ENCODE results near the gene ANAPC1.
"Not testable (repeated sequence)": the region's sequence is repeated elsewhere in the genome, so short reads cannot be mapped to it uniquely, and the experiment has no call there.

ANAPC1 gene

GRCh38 chr2:111782195-111782594 is 101.8 kb downstream of the ANAPC1 start:
- DNase-seq (ENCODE audit: low spot score), result not testable (repeated sequence)

DNA sequence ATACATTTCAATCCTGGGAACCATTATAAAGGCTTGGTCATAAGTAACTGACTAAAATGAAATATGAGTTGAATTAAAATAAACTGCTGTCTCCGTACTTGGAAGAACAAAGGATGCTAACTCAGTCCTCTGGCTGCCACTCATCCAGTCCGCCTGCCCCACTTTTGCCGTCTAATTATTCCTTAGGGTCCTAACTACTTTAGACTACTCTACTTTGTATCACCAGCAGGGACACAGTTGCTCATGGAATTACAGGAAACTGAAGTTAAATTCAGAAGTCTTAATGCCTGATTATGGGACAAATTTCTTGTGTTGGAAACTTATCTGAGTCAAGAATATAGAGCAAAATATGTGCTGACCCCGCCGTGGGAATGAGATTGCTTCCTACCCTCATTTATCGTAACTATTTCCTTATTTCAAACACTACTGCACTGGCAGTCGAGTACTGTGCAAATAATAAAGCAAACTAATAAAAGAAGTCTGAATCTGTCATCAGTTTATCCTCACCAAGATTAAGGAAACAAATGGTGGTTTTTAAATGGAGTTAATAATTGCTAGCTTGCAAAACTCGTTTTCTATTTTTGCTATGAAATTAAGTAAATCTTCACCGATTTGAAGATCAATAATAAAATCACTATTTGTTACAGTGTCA is 102.4 kb downstream of the ANAPC1 start:
- DNase-seq (ENCODE audit: low spot score), result not testable (repeated sequence)

DNA sequence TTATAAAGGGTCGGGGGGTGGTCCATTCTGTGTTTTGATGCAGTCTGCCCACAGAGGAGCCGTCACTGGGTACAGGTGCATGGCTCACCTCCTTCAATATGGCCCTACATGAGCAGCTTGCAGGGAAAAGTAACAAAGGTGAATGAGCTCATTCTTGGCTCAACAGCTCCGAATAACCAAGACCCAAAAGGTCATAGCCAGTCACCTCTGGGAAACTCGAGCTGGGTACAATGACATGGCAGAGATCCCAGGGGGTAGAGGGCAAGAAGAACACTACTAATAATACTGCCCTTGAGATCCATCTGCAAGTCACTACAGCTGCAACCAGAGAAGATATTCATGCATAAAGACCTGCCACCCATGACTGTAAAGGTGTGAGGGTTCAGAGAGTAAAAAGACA is 106.8 kb downstream of the ANAPC1 start:
- DNase-seq (ENCODE audit: low spot score), result not testable (repeated sequence)

DNA sequence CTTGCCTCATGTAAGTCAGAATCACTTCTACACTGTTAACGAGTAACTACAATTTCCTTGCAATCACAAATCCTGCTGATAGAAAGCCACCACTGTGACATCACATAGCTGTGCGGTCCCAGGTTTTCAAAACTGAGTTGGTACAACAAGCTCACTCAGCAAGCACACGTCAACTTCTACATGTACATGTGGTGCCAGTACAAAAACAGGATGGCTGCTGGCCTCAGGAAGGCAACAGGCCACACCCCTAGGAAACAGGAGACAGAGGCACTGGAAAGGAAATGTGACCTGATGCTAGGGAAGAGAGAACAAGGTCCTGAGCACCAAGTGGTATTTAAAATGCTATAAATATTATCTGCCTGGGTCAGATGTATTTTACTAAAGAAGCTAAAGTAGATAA is 107.7 kb downstream of the ANAPC1 start:
- DNase-seq (ENCODE audit: low spot score), result not testable (repeated sequence)

DNA sequence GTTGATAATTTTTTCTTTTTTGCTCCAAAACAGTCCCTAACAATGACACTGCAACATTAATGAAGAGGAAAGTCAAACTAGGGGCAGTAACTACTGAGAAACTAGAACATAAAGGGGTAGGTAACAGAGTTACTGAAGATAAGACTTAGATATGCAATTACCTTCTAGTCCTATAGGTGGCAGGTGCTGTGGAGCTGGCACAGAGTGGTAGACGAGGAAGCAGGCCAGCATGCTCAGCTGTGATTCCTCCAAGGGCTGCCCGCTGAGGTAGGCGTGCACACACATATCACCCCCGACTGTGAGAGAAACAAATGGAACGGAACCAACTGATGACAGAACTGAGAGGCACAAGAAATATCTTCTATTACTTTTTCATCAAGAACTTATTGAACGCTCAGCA is 111.8 kb downstream of the ANAPC1 start:
- not testable (repeated sequence) for DNase-seq (ENCODE audit: low spot score)

DNA sequence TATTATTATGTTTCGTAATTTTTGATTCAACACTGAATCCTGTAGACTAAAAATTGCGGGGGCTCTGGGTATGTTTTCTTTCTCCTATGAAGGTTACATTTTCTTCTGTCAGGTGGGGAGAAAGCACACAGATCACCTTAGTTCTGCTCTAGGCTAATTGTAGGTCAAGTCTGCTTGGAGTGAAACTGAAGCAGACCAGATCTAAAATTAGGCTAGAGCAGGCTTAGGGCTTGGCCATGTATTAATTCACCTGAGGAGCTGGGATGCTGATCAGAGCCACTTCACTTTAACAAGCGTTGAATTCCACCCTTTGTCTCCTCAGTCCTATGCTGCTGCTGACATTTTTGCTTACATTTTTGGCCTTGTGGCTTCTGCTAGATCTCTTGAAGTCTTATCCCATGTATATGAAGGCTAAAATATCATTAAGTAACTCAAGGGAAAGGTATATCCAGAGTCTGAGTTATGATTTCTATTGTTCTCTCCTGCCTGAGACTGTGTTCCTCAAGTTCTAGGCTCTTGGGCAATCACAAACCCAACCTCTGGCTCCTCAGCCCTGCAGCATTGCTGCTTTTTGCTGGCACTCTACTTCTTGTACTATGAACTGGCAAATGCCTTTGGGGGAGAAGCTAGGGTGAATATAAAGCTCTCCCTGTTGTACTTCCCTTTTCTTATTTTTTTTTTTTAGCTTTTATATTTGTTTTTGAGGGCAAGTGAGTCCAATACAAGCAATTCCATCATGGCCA is 112.9 kb downstream of the ANAPC1 start:
- not testable (repeated sequence) for DNase-seq (ENCODE audit: low spot score)

DNA sequence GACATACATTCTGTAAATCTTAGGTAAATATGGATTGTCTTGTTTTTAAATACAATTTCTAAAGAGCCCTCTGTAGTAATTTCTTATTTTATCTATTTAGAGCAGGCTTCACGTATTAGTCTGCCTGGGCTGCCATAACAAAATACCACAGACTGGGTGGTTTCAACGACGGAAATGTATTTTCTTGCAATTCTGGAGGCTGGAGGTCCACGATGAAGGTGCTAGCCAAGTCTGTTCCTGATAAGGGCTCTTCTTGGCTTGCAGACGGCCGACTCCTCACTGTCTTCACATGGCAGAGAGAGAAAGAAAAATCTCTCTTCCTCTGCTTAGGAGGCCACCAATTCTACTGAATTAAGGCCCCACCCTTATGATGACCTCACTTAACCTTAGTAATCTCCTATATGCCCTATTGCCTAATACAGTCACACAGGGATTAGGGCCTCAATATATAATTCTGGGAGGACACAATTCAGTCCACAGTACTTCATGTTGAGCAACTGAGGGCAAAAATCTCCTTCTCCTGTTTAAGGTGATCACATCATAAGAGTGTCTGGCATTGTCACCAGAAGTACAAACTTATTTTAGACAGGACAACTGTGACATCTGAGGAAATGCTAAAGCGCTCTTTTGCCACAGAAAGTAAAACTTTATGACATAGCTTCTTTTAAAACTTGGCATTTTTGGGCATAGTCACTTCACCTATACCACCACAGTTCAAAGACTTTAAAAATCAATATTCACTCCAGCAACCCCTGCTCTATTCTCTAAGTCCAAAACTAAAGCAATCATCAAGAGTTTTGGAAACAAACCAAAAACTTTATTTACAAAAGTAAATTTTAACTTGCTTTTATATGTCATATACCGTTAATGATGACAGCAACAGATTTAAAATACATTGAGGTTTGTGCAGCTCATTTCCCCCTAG is 115.5 kb downstream of the ANAPC1 start:
- not testable (repeated sequence) for DNase-seq (ENCODE audit: low spot score)

DNA sequence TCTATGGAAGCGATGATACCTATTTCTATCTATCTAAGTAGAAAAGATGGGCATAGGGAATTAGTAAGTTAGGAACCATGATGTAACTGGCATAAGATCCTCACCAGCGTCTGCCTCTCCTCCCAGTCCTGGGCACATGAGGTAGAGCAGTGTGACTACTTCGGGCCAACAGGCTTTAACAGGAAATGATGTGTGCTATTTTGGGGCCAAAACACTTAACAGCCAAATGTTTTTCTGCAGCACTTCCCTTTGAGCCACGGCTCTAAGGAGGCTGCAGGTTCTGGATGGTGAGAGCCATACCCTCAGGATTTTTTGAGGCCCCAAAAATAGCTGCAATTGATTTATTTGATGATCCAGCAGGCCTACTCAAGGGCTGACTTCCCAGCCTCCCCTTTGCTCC is 116.9 kb downstream of the ANAPC1 start:
- not testable (repeated sequence) for DNase-seq (ENCODE audit: low spot score)

GRCh38 chr2:111766295-111766694 is 117.7 kb downstream of the ANAPC1 start:
- not testable (repeated sequence) for DNase-seq (ENCODE audit: low spot score)

- DNase-seq (ENCODE audit: low spot score), result not testable (repeated sequence)
Observed at GRCh38 chr2:111764151-111764550, 119.8 kb downstream of the ANAPC1 start.

- DNase-seq (ENCODE audit: low spot score), result not testable (repeated sequence)
Observed at GRCh38 chr2:111760697-111761284, 123.2 kb downstream of the ANAPC1 start.

GRCh38 chr2:111752533-111752932 is 131.5 kb downstream of the ANAPC1 start:
- not testable (repeated sequence) for DNase-seq (ENCODE audit: low spot score)

GRCh38 chr2:111750641-111751040 is 133.4 kb downstream of the ANAPC1 start:
- DNase-seq (ENCODE audit: low spot score), result not testable (repeated sequence)

DNA sequence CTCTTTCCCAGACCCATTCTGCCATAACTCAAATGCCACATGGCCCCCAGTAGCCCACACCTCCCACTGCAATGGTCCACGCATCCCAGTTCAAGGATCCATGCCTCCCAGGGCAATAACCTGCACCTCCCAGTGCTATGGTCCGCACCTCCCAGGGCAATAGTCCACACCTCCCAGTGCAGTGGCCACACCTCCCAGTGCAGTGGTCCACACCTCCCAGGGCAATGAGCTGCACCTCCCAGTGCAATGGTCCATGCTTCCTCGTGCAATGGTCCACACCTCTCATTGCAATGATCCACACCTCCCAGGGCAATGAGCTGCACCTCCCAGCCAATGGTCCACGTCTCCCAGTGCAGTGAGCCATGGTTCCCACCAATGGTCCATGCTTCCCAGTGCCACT is 135.6 kb downstream of the ANAPC1 start:
- DNase-seq (ENCODE audit: low spot score), result not testable (repeated sequence)

GRCh38 chr2:111747410-111748115 is 136.4 kb downstream of the ANAPC1 start:
- not testable (repeated sequence) for DNase-seq (ENCODE audit: low spot score)

DNA sequence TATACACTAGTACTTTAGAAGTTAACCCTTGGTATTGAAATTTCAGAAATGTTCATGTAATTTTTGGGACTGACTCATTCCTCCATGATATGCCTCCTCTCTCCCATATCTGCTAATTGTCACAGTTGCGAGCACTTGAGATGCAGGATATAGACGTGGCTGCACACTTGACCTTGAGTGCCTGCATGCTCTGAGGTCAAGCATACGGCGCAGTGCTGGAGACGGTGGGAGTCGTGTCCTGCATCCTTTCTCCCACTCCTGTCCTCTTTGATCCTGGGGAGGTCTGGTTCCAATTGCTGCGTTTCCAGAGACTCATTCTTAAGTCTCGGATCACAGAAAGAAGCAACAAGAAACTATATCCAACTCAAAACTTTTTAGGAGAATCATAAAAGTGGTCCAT is 139.2 kb downstream of the ANAPC1 start:
- not testable (repeated sequence) for DNase-seq (ENCODE audit: low spot score)

GRCh38 chr2:111741517-111741916 is 142.5 kb downstream of the ANAPC1 start:
- DNase-seq (ENCODE audit: low spot score), result not testable (repeated sequence)

GRCh38 chr2:111735838-111736721 is 147.9 kb downstream of the ANAPC1 start:
- DNase-seq (ENCODE audit: low spot score), result peak; percentile 9

- not testable (repeated sequence) for DNase-seq (ENCODE audit: low spot score)
Observed at GRCh38 chr2:111735420-111735819, 148.6 kb downstream of the ANAPC1 start.

DNA sequence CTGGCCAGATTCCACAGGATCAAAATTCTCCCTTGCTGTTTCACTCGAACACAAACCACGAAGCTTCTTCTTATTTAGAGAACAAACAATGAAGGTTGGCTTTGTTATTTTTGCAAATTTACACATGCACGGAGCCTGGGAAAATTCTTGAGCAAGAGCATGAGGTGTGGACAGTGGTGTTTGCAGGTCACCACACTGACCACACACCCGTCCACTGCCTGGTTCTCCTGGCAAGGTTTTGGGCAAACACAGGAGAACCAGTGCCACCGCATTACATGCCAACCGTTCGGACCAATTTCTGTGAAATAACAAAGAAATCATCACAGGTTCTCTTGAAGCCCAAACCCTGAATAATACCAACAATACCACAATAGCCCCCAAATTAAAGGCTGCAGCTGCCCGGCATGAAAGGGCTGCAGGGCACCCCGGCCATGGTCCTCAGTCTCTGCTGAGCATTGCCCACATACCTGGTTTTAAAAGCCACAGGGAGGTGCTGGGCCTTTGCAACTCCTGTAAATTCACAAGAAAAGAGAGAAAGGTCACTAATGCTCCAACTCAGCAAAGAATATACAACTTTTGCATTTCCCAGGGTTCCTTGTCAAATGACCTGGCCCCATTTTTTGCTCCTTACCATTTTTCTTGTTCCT is 154.1 kb downstream of the ANAPC1 start:
- not testable (repeated sequence) for DNase-seq (ENCODE audit: low spot score)

Data from kidney capillary endothelial cell (primary cell).